Gastroesophageal sphincter (tissue), 3 donors: ENCODE results near the gene WFIKKN1.

ENCODE experiments used
- CTCF ChIP-seq, 4 experiments: fragments of 200-600 bp in 2 of 4; fragments of 450-650 bp in 2 of 4; sonication (generic) in 1 of 4; IDR thresholded peaks; one replicate each; pipeline ENCODE4 v1.5.1; 2017 to 2019; ENCODE audit warnings: antibody characterized with exemption in 4 of 4, mild to moderate bottlenecking in 2 of 4, moderate library complexity in 2 of 4
- POLR2A ChIP-seq, 2 donors: fragments of 450-650 bp; IDR thresholded peaks; one replicate each; pipeline ENCODE4 v1.6.1; 2017; ENCODE audit warnings: antibody characterized with exemption in 2 of 2, mild to moderate bottlenecking in 2 of 2, moderate library complexity in 1 of 2
- POLR2AphosphoS5 ChIP-seq: sonication (generic); formaldehyde crosslinking; IDR thresholded peaks from one replicate; pipeline ENCODE4 v1.6.1; 2017; ENCODE audit warnings: antibody characterized with exemption

GRCh38 chr16:609984-610383 lies 20.8 kb upstream of the WFIKKN1 start:
- TF ChIP-seq POLR2A (IDR thresholded peaks at IDR 0.05) (no peak), CTCF (IDR thresholded peaks at IDR 0.05) (no peak), POLR2AphosphoS5 (no peak)
